CD4-positive, alpha-beta T cell (primary cell): ENCODE measurements around the gene LRRC46. TPM values are rescaled to one million over a fixed set of nuclear protein-coding genes. Genes with fewer than 3 reads are reported as not detected.

Experiments used
- ATAC-seq: fragments of 200-7000 bp; cut with Tn5 transposase; one replicate; pipeline ENCODE4 v1.10.0; 2022; ENCODE audit warnings: mild to moderate bottlenecking; ENCODE audit not compliant: poor library complexity
- CTCF ChIA-PET: fragments of 350-600 bp; sonication (Branson Sonifier 250); formaldehyde crosslinking; loops from one replicate; lab custom pipeline; 2021; ENCODE audit warnings: antibody characterized with exemption, inconsistent platforms; lab: Charles Lee
- POLR2A ChIA-PET: fragments of 350-600 bp; sonication (Branson Sonifier 250); formaldehyde crosslinking; loops from one replicate; lab custom pipeline; 2021; ENCODE audit warnings: antibody characterized with exemption, inconsistent platforms; lab: Charles Lee
- DNase-seq, 14 experiments: peaks; one replicate each; pipeline ENCODE4 v3.0.0-alpha.2; 2013 to 2020; ENCODE audit warnings: mixed read lengths in 2 of 14
- H3K27ac ChIP-seq, 2 donors: one replicate each; pipeline versions ENCODE4 v1.5.1 to v1.7.0; 2013; ENCODE audit warnings: low read length in 2 of 2, low read depth in 1 of 2, mild to moderate bottlenecking in 1 of 2
- H3K27me3 ChIP-seq, 2 experiments: 1 replicate in 1 of 2; 2 replicates in 1 of 2; pipeline versions ENCODE4 v1.6.1 to v1.7.0; 2013; ENCODE audit warnings: low read length in 2 of 2, control low read depth in 1 of 2, mild to moderate bottlenecking in 1 of 2, moderate library complexity in 1 of 2; ENCODE audit not compliant: insufficient read depth in 2 of 2, control insufficient read depth in 1 of 2
- H3K36me3 ChIP-seq: one replicate; pipeline ENCODE4 v1.6.1; 2013; ENCODE audit warnings: low read length, control low read depth; ENCODE audit not compliant: insufficient read depth
- H3K4me1 ChIP-seq: one replicate; pipeline ENCODE4 v1.6.1; 2013; ENCODE audit warnings: low read length, control low read depth; ENCODE audit not compliant: insufficient read depth
- H3K4me3 ChIP-seq: one replicate; pipeline ENCODE4 v1.5.1; 2013; ENCODE audit warnings: mild to moderate bottlenecking, low read length, moderate library complexity
- H3K9me3 ChIP-seq, 2 experiments: 1 replicate in 1 of 2; 2 replicates in 1 of 2; pipeline versions ENCODE4 v1.6.1 to v1.7.0; 2013; ENCODE audit warnings: low read length in 2 of 2, mild to moderate bottlenecking in 2 of 2, control low read depth in 1 of 2, moderate library complexity in 1 of 2; ENCODE audit not compliant: control insufficient read depth in 1 of 2, insufficient read depth in 1 of 2
- H3K27ac Mint-ChIP-seq: one replicate; pipeline ENCODE4 v1.8.0; 2020; ENCODE audit warnings: mixed read lengths
- H3K27me3 Mint-ChIP-seq: one replicate; pipeline ENCODE4 v1.8.0; 2021; ENCODE audit warnings: mixed read lengths
- H3K36me3 Mint-ChIP-seq: one replicate; pipeline ENCODE4 v1.8.0; 2021; ENCODE audit warnings: low read depth, mixed read lengths
- H3K4me1 Mint-ChIP-seq: one replicate; pipeline ENCODE4 v1.8.0; 2021; ENCODE audit warnings: low read depth, mixed read lengths
- H3K4me3 Mint-ChIP-seq: one replicate; pipeline ENCODE4 v1.8.0; 2020; ENCODE audit warnings: mild to moderate bottlenecking, mixed read lengths
- H3K9me3 Mint-ChIP-seq: one replicate; pipeline ENCODE4 v1.8.0; 2020; ENCODE audit warnings: mixed read lengths
- CTCF ChIP-seq: fragments of 200-600 bp; IDR thresholded peaks from one replicate; pipeline ENCODE4 v1.8.0; 2022; ENCODE audit warnings: antibody characterized with exemption, mild to moderate bottlenecking
- intact Hi-C, 2 experiments: fragments of 100-400 bp; cut with DNase I in 1 of 2; cut with micrococcal nuclease in 1 of 2; formaldehyde crosslinking; loops; one replicate each; pipeline versions ENCODE4 v1.15.1 to v1.9.0; 2023 to 2025; cut with DNase I, micrococcal nuclease
- total RNA-seq, 174 experiments: library from RNA in 2 of 174; stranded (reverse) in 2 of 174; gene quantifications; one replicate each; pipeline ENCODE4 v1.2.3 and lab custom pipeline; 2021 to 2026

Gene LRRC46
- total RNA-seq, 2 experiments from 2014 or later: 0.42 to 0.85 TPM

- Mint-ChIP-seq H3K36me3 (no peaks in the 10 kb centered on the region), H3K9me3 (no peaks in the 10 kb centered on the region), H3K4me1 (no peaks in the 10 kb centered on the region), H3K4me3 (no peak overlapping the region), H3K27ac (no peak overlapping the region), H3K27me3 (peaks cover 4% of the 10 kb centered on the region)
- no peak for TF ChIP-seq CTCF
- Histone ChIP-seq H3K27me3 (no peaks in the 10 kb centered on the region), H3K4me1 (peaks cover 5% of the 10 kb centered on the region), H3K9me3 (no peaks in the 10 kb centered on the region), H3K4me3 (no peak overlapping the region), H3K27ac (no peak overlapping the region), H3K36me3 (no peaks in the 10 kb centered on the region)
- ChIA-PET CTCF (interaction anchor here (1.2 kb wide), 1 partner anchor 44 kb away, joined by 4 read pairs; no protein-coding TSS in a partner anchor), POLR2A (no interaction called here)
- intact Hi-C loops: loop anchor here in 1 of 2 experiments (5.0 kb wide), 1 partner anchor 104 kb away; no protein-coding TSS in a partner anchor
- ATAC-seq (no peak), DNase-seq (no peak)
These were observed 30.2 kb upstream of the LRRC46 start for GRCh38 chr17:47801176-47801765.

- no peaks in the 10 kb centered on the region for H3K4me1 Mint-ChIP-seq
- Histone ChIP-seq H3K27ac (no peak overlapping the region), H3K9me3 (no peaks in the 10 kb centered on the region), H3K27me3 (no peaks in the 10 kb centered on the region), H3K4me1 (peaks cover 5% of the 10 kb centered on the region), H3K4me3 (no peak overlapping the region), H3K36me3 (peaks cover 1% of the 10 kb centered on the region)
- H3K27ac Mint-ChIP-seq: no peak overlapping the region
- H3K4me3 Mint-ChIP-seq: no peak overlapping the region
- peaks cover 3% of the 10 kb centered on the region for H3K36me3 Mint-ChIP-seq
- ATAC-seq: no peak
- POLR2A ChIA-PET: interaction anchor here (0.6 kb wide), 1 partner anchor 60 kb away, joined by 3 read pairs; no protein-coding TSS in a partner anchor
- peak in 1 of 14 experiments; percentile 8 for DNase-seq
- CTCF ChIA-PET: interaction anchor here (0.7 to 1.4 kb wide), 6 partner anchors 12 to 137 kb away, joined by 3 to 4 read pairs (median 3); partner anchors contain the start of gene TBX21
- no peaks in the 10 kb centered on the region for H3K9me3 Mint-ChIP-seq
- TF ChIP-seq CTCF: no peak
- intact Hi-C loops: loop anchor here (1.0 to 5.0 kb wide), 5 partner anchors 25 to 138 kb away; no protein-coding TSS in a partner anchor
- peaks cover 4% of the 10 kb centered on the region for H3K27me3 Mint-ChIP-seq
These were observed 29.6 kb upstream of the LRRC46 start for GRCh38 chr17:47801906-47802305.

GRCh38 chr17:47802341-47803022 lies 29.0 kb upstream of the LRRC46 start:
- Histone ChIP-seq H3K9me3 (no peaks in the 10 kb centered on the region), H3K36me3 (peaks cover 7% of the 10 kb centered on the region), H3K27me3 (no peaks in the 10 kb centered on the region), H3K4me3 (no peak overlapping the region), H3K27ac (no peak overlapping the region), H3K4me1 (peaks cover 5% of the 10 kb centered on the region)
- Mint-ChIP-seq H3K9me3 (no peaks in the 10 kb centered on the region), H3K27me3 (peaks cover 2% of the 10 kb centered on the region), H3K4me1 (no peaks in the 10 kb centered on the region), H3K27ac (no peak overlapping the region), H3K4me3 (no peak overlapping the region), H3K36me3 (peaks cover 9% of the 10 kb centered on the region)
- TF ChIP-seq CTCF: peak; percentile 66
- ChIA-PET POLR2A (interaction anchor here (0.6 kb wide), 1 partner anchor 60 kb away, joined by 3 read pairs; no protein-coding TSS in a partner anchor), CTCF (interaction anchor here (0.7 to 1.4 kb wide), 6 partner anchors 12 to 137 kb away, joined by 3 to 4 read pairs (median 3); partner anchors contain the start of gene TBX21)
- DNase-seq: peak; percentile 37 to 74 (median 47)
- intact Hi-C loops: loop anchor here (1.0 to 5.0 kb wide), 5 partner anchors 26 to 138 kb away; no protein-coding TSS in a partner anchor
- peak; percentile 97 for ATAC-seq
